GM21529 (cell line): ENCODE results near the gene ITGB6.

ENCODE experiments used
- ATAC-seq: cut with Tn5 transposase; IDR thresholded peaks from one replicate; pipeline ENCODE4 v1.9.1; 2021; ENCODE audit not compliant: unreplicated experiment

Gene ITGB6

GRCh38 chr2:160199683-160200389 lies at the start of gene ITGB6:
ITGB6 (minus strand) TSS chr2:160200272; CDS start chr2:160200063, 209 bp downstream.
- no peak for ATAC-seq

DNA sequence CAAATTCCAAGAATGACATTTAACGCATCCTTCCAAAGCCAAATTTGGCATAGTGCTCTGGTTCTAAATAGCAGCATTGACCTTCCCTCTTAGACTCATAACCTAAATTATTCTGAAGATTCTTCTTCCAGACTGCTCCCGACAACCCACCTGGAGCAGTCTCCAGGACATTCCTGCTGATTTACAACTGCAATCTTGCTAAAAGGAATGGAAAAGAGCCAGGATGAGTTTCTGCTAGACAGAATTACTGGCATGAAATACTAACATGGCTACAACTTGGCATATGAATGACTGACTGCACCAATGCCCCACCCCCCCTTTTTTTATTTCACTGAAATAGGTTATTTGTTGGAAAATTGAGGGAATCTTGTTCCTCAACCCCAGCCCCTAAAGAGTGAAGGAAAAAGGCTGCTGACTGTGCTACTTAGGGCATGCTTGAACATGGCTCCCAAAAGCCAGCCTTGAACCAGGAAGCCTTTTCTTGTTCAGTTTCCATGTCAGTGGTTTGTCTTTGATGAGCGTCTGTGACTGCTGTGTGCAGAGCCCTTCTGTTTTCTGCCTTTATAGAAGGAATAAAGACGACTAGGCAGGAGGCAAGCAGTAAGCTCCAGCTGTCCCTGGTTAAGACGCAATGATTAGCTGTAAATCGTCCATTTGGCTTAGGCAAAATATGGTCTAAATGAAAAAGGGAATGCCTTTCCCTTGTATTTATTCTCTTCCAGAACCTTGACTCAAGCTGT lies 47.4 kb upstream of the ITGB6 start:
- ATAC-seq, result no peak

DNA sequence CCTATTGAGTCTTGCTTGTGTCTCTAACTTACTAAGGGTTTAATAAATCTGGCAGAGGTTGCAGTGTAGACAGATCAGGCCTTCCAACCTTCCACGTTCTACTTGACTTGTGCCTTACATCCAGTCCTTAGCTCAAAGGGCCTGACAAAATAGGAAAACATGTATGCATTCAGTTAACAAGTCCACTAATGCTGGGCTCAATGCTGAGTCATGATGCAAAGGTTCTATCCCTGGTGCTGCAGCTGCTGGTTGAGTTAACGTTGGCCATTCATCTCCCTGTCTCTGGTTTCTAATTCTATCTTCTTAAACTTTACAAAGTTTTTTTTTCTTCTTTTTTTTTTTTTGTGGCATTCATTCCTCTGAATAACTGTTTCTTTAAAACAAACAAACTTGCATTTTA lies 46.3 kb upstream of the ITGB6 start:
- ATAC-seq, result no peak

DNA sequence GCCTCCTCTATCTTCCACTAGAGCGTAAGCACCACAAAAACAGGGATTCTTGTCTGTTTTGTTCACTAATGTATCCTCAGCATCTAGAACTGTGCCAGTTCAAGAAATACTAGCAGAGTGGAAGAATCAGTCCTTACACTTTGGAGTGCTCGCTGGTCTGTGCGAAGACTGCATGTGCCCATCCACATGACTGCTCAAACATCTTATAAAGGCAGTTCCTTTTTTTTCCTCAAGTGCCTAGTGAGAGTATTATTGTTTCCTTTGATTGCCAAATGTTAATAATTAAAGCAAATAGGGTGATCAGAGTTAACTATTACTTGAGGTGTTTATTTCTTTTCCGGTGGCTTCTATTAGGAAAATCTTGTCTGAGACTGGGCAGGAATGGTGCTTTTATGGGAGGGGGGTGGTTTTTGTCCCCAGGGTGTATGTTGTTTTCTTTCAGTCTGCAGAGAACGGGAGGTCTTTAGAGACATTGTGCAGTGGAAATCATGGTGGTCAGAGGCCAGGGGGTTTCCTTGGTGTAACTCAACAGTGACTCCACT lies 45.6 kb upstream of the ITGB6 start:
- ATAC-seq, result no peak

DNA sequence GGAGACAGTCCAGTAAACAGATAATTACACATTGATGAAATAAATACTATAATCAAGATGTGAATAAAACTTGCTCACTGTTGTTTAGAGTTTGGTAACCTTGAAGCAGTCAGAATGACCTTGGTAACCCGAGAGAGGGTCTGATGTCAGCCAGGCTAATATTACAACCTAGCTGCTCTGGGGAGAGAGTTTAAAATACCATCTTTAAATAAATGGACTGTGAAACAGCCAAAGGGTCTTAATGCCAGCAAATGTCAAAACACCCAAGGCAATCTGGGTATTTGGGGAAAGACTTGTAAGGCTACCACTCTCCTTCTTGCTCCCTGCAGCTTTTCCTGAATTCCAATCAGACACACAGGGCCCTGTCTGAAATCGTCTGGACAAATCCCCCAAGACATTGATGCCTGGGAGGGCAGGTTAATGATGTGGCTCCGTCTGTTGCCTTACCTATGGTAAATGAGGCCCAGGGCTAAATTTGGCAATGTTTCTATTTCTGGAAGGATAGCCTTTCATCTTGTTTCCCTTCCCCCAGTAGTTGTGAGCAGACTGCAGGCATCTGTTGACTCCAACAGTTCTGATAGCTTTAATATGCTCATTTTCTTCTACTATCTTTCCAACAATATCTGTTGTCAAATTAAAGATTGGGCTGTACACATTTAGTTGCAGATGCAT lies 43.0 kb upstream of the ITGB6 start:
- ATAC-seq, result no peak

- no peak for ATAC-seq
Measured at GRCh38 chr2:160241251-160242137, 41.4 kb upstream of the ITGB6 start.

- no peak for ATAC-seq
Measured at GRCh38 chr2:160239436-160239835, 39.4 kb upstream of the ITGB6 start.

DNA sequence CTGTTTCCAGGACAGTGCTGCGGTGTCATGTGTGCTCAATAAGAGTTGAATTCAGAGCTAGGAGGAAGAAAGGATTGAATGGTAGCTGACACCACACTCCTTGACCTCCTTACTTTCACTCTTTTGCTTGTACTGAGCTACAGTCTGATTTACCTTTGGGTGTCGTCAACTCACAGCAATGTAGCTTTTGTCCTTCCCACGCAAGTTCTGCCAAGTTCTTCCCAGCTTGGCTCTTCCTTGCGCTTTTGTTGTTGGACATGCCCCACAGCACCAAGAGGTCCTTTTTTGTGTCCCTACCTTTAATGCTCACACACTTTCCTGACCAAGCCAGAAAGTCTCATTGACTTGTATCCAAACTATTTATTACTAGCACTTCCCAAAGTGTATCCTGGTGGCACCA lies 38.3 kb upstream of the ITGB6 start:
- ATAC-seq, result no peak

DNA sequence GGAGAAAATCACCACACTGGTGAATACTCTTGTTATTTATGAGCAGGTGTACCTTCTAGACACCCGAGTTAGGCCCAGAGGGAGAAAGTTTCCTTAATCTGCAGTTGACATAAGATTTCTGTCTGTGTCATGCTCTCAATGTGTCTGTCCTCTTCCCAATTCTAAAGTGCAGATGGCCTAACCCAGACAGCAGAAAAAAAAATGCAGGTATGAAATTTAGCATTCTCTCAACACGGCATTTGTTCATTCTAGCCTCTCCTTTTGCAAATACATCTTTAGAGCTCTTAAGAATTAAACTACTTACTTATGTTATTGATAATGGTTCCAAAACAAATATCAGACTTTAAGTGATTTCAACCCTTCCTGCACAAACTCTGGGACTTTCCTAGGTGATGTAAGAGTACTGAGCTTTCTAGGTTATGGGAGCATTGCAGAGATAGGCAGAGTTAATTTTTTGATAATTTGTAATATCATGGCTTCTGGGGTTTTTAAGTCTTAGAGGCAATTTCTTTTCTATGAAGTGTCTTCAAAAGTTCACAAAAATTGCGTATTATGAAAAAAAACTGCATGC lies 32.9 kb upstream of the ITGB6 start:
- ATAC-seq, result no peak

GRCh38 chr2:160229591-160229990 lies 29.5 kb upstream of the ITGB6 start:
- ATAC-seq, result no peak

GRCh38 chr2:160228141-160228917 lies 28.3 kb upstream of the ITGB6 start:
- no peak for ATAC-seq

DNA sequence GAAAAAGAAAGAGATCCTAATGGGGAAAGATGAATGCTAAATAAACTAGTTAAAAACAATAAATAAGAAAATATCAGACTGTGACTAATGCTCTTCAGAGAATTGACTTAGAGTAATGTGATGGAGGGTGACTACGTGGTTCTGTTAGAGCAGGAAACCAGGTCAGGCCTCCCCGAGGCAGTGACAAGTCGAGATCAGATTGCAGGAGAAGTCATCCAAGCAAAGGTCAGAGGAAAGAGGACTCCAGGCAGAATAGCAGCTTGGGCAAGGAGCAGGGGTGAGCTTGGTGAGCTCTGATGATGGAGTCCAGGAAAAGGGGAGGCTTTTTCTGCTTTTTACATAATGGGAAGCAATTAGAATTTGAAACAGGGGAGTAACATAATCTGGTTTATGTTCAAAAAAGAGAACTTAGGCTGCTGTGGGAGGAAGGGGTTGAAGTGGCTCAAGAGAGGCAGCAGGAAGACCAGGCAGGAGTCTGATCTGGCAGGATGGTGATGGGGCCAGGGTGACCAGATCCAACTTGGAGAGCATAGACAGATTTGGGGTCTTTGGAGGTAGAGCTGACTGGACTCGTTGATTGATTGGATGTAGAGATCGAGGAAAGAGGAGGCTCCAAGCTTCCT lies 27.3 kb upstream of the ITGB6 start:
- no peak for ATAC-seq

DNA sequence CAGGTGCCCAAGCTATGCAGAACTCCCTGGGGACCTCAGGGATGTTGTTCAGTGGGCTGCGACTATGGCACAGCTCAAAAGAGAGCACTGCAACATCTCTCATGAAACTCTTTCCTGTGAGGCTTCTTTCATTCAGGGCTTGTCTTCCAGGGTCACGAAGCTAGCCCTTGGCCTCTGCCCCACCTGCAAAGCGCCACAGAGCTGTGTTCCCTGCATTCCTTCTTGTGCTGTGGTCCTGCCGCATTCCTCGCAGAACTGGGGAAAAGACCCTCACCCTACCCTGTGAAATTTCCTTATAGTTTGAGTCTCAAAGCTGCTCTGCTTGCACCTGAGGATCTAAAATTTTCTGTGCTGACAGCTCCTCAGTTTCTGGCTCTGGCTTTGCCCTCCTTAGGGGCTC lies 26.3 kb upstream of the ITGB6 start:
- ATAC-seq, result no peak

DNA sequence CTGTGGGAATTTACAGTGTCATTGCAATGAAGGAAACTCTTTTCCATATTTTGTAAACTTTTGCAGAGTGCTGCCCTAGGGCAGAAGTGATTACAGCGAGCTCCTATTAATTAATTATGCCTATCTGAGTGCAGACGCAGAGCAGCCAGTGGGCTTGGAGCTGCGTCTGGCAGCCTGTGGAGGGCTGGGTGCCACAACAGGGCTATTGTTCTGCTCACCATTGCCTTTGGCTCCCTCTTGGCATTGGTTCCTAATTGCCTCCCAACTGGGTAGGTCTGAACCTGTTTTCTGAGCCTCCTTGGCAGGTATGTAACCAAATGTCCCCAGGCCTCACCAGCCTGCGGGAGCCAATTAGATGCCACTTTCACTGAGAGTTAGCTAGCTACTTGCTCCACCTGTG lies 25.6 kb upstream of the ITGB6 start:
- ATAC-seq, result no peak

GRCh38 chr2:160224507-160224906 lies 24.4 kb upstream of the ITGB6 start:
- ATAC-seq, result peak; percentile 19

DNA sequence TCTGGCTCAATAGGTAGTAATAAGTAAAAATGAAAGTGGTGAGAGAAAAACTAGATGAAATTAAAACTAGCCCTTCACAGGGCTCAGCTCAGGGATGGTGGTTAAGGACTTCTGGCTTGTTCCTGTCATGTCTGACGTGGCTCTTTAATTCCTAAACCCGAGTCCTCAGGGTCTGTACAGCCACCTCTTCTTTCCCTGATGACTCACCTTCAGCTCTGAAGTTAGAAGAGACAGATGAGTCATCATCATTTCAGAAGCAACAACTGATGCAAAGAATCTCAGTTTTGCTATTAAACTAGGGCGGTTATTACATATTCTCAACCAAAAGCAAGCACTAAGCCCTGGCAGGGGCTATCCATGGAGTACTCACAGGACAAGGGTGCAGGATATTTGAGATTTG lies 24.0 kb upstream of the ITGB6 start:
- peak; percentile 94 for ATAC-seq

DNA sequence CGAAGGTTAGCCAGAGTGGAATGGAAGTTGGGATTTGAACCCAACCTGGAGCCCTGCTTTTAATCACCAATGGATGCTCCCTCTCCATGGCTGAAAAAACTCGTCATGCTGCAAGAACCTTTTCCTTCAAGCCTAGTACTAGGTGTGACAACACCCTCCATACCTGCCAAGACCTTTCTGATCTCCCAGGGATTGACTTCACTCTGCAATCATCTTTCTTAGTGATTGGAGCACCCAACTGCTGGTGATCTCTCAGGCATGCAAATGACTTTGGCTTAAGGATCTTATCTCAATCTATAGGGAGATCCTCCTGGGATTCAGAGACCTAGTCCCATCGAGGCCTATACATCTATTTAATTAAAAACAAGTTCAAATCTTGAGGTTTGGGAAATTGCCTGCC lies 23.5 kb upstream of the ITGB6 start:
- ATAC-seq, result no peak

GRCh38 chr2:160222546-160223283 lies 22.6 kb upstream of the ITGB6 start:
- no peak for ATAC-seq
